Daoy (cell line): Measurements from ENCODE around the gene KCNH4. TPM values are rescaled to one million over a fixed set of nuclear protein-coding genes. Genes with fewer than 3 reads are reported as not detected.

Experiments
- DNase-seq: peaks from one replicate; pipeline ENCODE4 v3.0.0-alpha.2; 2015; ENCODE audit warnings: low read depth
- total RNA-seq: library from RNA; depleted of rRNA; stranded (reverse); fragments of >200 nt; shearing (Covaris generic); gene quantifications from 2 replicates; pipeline ENCODE4 v1.2.3, GENCODE V29; 2014; rRNA removed

KCNH4 gene
- total RNA-seq, 1 experiment from 2014 or later = under 0.01 TPM

DNA sequence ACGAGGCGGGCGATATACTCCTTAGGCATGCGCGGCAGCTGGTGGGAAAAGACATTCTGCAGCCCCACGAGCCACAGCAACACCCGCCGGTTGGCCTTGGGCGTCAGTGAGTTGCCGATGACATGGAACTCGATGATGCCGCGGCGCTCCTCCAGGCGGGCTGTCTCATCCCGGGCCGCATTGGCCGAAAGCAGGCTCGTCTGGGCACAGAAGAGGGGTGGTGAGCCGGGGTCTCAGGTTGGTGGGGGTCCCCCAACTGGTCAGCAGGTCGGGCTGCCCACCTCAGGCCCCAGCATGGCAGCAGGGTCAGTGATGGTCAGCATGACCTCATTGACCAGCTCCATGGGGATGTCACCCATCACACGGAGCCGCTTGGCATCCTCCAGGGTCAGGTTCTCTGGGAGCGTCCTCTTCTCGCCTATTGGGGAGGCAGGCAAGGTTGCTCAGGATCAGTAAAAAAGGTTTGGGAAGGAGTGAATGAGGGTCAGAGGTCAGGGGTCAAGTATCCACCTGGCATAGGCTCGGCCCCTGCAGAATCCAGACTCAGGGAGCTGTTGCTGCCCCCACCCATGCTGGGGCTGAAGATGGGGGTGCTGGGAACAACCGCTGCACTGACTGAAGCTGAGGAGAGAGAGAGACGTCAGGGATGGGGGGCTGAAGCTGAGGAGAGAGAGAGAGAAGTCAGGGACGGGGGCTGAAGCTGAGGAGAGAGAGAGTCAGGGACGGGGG lies 63.4 kb downstream of the KCNH4 start:
- DNase-seq = no peak

DNA sequence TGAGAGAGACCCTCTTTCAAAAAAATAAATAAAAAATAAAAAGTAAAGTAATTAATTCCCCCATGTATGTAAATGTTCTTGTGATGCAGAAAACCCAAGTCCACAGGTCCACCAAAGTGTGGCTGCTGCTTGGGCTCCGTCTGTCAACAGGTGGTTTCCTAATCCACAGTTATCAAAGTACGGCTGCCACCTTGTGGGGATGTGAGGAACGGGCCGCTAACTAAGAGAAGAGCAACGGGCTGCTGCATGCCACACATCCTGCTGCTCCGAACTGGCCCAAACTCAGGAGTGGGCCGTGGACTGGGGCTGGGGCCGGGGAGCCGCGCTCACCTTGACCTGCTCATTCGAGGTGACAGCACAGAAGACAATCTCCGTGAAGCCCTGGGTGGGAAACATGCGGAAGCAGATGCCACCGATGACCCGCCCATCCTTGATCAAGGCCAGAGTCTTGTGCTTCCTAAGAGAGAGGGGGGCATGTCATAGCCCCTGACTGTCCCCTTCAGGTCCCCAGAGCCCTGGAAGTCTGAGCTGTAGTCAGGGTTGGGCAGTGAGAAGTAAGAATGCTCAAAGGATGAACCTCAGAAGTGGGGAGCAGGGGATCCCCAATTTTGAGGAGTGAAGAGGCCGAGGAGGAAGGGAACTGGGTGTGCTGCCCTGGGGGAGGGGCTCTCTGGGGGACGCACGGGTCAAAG lies 64.1 kb downstream of the KCNH4 start:
- peak; percentile 73 for DNase-seq

DNA sequence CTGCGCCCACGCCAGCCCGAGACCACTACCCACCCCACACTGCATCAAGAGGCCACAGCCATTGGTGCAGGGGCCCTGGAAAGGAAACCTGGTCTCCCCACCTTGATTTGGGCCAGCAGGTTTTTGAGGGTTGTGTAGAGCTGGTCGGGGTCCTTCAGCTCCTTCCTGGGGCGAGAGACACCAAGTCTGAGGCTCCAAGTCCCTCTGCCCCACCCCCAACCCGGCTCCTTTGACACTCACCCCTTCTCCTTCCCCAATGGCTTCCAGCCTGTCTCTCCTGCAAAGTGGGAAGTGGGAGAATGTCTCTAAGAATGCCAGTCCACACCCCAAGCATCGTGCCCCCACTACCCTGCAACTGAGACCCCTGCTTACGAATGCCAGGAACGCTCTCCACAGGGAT lies 66.8 kb downstream of the KCNH4 start:
- DNase-seq = no peak

DNA sequence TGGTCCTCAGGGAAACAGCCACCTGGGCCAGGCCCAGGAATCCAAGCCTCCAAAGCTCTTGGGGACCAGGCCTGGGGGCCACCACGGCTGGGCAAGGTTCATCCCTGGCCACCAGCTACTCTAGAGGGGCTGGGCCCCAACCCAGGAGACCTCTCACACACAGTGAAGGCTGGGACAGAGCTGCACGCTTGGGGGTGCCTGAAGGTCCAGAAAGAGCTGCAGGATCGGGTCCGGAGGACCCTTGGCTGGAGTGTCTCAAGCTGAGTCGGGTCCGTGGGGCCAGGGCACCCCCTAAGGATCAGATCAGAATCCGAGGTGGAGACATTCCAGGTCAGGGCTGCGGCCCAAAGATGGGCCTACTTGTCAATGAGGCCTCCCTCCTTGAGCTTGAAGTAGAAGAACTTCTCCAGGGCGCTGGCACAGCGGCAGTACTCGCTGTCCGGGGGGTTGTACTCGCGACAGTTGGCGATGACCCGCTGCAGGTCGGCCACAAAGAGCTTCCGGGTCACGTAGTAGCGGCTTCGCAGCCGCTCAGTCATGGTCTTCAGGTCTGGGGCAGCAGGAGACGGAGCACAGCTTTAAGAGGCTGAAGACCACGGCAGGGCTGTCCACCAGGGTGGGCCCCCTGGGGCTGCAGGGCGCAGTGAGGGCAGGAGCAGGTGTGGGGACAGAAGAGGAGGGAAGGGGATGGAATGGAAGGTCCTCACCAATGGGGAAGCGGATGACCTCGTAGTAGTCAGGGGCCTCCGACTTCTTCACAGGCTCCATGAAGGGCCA lies 67.5 kb downstream of the KCNH4 start:
- DNase-seq = no peak

DNA sequence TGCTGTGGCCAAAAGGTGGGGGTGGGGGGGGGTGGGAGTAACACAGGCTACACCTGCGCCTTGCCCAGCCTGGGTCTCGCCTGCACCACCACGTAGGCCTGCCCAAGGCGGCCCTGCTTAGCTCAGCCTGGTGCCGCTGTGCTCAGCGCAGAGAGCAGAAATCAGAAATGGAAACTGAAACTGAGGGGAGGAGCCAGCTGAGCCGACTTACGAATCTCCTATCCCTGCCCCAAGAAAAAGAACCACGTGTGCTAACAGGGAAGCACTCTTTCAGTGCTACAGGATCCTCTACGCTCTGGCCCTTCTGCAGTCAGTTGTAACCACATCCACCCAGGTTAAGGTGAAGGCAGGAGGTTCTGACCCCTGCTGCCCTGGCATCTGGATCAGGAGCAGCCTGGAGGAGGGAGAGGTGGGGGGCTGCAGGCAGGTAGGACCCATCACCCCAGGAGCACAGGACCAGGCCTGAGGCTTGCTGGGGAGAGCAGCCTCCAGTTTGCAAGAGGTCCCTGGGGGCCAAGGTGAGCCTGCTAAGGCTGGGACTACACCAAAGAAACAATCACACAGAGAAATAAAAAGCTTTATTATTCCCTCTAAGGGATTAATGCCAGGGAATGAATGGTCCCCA lies 68.3 kb downstream of the KCNH4 start, which contains the start of gene DHX58:
Gene DHX58 (minus strand): TSS at position 163 of the 625 bp plus-strand sequence. CDS start 822 bp downstream, outside the sequence.
- peak; percentile 82 for DNase-seq

DNA sequence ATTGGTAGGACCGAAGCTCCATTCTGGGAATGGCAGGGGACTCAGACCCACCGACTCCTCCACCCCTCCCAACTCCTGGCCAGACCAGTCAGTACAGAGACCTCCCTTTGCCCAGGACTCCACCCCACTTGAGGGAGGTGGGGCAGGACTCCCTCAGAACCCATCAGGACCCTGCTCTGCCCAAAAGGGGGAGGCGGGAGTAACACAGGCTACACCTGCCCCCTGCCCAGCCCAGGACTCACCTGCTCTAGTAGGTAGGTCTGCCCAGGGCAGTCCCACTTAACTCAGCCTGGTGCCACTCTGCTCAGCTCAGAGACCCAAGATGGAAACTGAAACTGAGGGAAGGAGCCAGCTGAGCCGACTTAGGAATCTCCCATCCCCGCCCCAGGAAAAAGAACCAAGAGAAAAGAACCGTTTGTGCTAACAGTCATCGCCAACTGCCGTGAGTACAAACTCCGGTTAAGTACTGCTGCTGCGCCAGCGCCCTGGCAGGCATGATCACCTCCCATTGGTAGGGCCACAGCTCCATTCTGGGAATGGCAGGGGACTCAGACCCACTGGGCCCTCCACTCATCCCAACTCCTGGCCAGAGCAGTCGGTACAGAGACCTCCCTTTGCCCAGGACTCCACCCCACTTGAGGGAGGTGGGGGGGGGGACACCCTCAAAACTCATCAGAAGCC lies 68.9 kb downstream of the KCNH4 start:
- peak; percentile 54 for DNase-seq

DNA sequence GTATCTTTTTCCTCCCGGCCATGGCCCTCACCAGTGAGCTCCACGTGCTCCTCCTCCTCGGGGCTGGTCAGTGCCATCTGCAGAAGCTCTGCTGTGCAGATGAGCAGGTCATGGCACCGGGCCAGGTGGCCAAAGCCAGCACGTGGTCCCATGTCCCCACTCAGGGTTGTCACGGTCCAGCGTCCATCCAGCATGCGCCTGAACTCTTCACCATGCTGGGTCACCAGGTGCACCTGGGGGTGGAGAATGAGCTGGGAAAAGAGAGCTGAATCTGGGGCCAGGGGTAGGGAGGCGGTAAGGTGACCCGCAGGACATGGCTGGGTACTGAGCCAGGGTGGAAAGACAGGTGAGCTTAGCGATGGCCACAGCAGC lies 69.7 kb downstream of the KCNH4 start:
- DNase-seq = no peak

DNA sequence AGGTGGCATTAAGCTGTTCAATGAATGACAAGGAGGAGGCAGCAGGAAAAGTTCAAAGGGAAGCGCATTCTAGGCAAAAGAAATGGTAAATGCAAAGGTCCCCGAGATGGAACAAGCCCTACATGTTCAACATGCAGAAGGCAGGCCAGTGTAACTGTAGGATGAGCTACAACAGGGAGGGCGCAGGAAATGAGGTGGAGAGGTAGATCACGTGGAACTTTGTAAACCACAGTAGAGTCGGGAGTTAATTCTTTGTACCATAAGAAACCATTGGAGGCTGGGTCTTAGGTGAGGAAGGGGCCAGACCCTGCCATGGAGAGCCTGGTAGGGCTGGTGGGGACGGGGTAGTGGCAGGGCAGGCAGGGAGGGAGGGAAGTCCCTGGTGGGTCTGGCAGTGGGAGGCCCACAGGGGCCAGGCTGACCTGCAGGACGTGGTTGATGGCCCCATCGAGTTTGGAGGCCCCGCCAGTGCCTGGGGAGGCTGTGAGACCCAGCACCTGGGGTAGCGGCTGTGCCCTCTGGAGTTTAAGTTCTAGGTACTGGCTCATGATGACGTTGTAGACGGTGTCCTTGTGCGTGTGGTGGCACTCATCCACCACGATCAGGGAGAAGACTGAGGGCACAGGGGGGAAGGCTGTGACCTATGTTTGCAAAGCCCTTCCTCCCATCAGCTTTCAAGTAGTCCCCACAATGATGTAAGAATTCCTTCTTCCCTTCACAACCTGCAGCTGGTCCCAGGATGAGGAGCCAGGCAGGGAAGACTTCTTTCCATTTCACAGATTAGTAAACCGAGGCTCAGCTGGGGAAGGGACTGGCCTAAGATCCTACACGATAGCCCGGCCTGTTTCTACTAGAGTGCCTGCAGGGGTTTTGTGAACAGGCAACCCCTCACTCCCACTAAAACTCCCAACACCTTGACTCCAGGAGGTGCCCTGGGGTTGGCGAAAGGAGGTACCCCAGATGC lies 70.4 kb downstream of the KCNH4 start:
- DNase-seq = no peak

GRCh38 chr17:42109086-42109485 lies 71.9 kb downstream of the KCNH4 start:
- DNase-seq = no peak

GRCh38 chr17:42107597-42108576 lies 73.1 kb downstream of the KCNH4 start:
- DNase-seq = peak; percentile 29

GRCh38 chr17:42107124-42107523 lies 73.8 kb downstream of the KCNH4 start:
- DNase-seq = no peak

Other genes with a start within 250 kb of the KCNH4 start
- 39.5 and 41.6 TPM in 2 replicates for gene CNP, start 214.3 kb downstream of the KCNH4 start, total RNA-seq
- 148 and 155 TPM in 2 replicates for gene DNAJC7, start 163.7 kb downstream of the KCNH4 start, total RNA-seq
- 40.7 and 42.1 TPM in 2 replicates for gene NKIRAS2, start 161.1 kb downstream of the KCNH4 start, total RNA-seq
- 0.23 and 0.30 TPM in 2 replicates for gene C17orf113, start 130.5 kb downstream of the KCNH4 start, total RNA-seq
- gene ZNF385C, start 82.7 kb downstream of the KCNH4 start, total RNA-seq = 0.34 and 0.63 TPM in 2 replicates
- gene DHX58, start 68.4 kb downstream of the KCNH4 start, total RNA-seq = 1.3 and 3.1 TPM in 2 replicates
- 2.9 and 4.9 TPM in 2 replicates for gene KAT2A, start 59.8 kb downstream of the KCNH4 start, total RNA-seq
- gene HSPB9, start 58.3 kb downstream of the KCNH4 start, total RNA-seq = 0.06 TPM in 1 of 2 replicates, not detected in the other
- gene RAB5C, start 26.2 kb downstream of the KCNH4 start, total RNA-seq = 62.4 and 66.9 TPM in 2 replicates
- gene HCRT, start 4.3 kb upstream of the KCNH4 start, total RNA-seq = not detected in 2 replicates
- 1.8 and 2.8 TPM in 2 replicates for gene GHDC, start 13.4 kb upstream of the KCNH4 start, total RNA-seq
- gene STAT5B, start 95.2 kb upstream of the KCNH4 start, total RNA-seq = 18.6 and 27.1 TPM in 2 replicates
- gene STAT5A, start 107.4 kb upstream of the KCNH4 start, total RNA-seq = 11.9 and 18.7 TPM in 2 replicates
- gene STAT3, start 207.3 kb upstream of the KCNH4 start, total RNA-seq = 24.9 and 28.6 TPM in 2 replicates
- gene CAVIN1, start 242.1 kb upstream of the KCNH4 start, total RNA-seq = 192 and 215 TPM in 2 replicates